Stimulated activated CD8-positive, alpha-beta memory T cell treated with anti-CD3 and anti-CD28 coated beads, Interleukin-4, amount 100 ng/mL, for 4 hours (primary cell): Measurements from ENCODE around the gene ST8SIA1.

ENCODE experiments used
- DNase-seq, 2 donors: peaks; one replicate each; pipeline ENCODE4 v3.0.0-alpha.2; 2020; ENCODE audit warnings: low read depth in 2 of 2, low spot score in 1 of 2

ST8SIA1 gene

GRCh38 chr12:22246217-22246846 is 88.2 kb downstream of the ST8SIA1 start:
- no peak for DNase-seq

GRCh38 chr12:22242726-22243125 is 91.8 kb downstream of the ST8SIA1 start:
- DNase-seq: no peak

- no peak for DNase-seq
Observed at GRCh38 chr12:22238211-22238610, 96.3 kb downstream of the ST8SIA1 start.

- DNase-seq: no peak
Observed at GRCh38 chr12:22234561-22234960, 99.9 kb downstream of the ST8SIA1 start.

- no peak for DNase-seq
Observed at GRCh38 chr12:22231836-22232235, 102.7 kb downstream of the ST8SIA1 start.

- no peak for DNase-seq
Observed at GRCh38 chr12:22231078-22231477, 103.4 kb downstream of the ST8SIA1 start.

GRCh38 chr12:22230280-22230794 is 104.2 kb downstream of the ST8SIA1 start:
- DNase-seq: no peak

GRCh38 chr12:22229652-22230279 is 104.7 kb downstream of the ST8SIA1 start:
- no peak for DNase-seq

- no peak for DNase-seq
Observed at GRCh38 chr12:22228022-22228875, 106.3 kb downstream of the ST8SIA1 start.

GRCh38 chr12:22223356-22223755 is 111.2 kb downstream of the ST8SIA1 start:
- DNase-seq: no peak

- DNase-seq: no peak
Observed at GRCh38 chr12:22217556-22217955, 117.0 kb downstream of the ST8SIA1 start.

GRCh38 chr12:22215467-22216253 is 118.8 kb downstream of the ST8SIA1 start:
- no peak for DNase-seq

- DNase-seq: no peak
Observed at GRCh38 chr12:22211128-22211527, 123.4 kb downstream of the ST8SIA1 start.

- no peak for DNase-seq
Observed at GRCh38 chr12:22209422-22209821, 125.1 kb downstream of the ST8SIA1 start.

- DNase-seq: no peak
Observed at GRCh38 chr12:22206111-22206728, 128.3 kb downstream of the ST8SIA1 start.

GRCh38 chr12:22204391-22204790 is 130.1 kb downstream of the ST8SIA1 start:
- DNase-seq: no peak

GRCh38 chr12:22202847-22203246 is 131.7 kb downstream of the ST8SIA1 start:
- no peak for DNase-seq

GRCh38 chr12:22201101-22201500 is 133.4 kb downstream of the ST8SIA1 start:
- no peak for DNase-seq

GRCh38 chr12:22196236-22196635 is 138.3 kb downstream of the ST8SIA1 start:
- no peak for DNase-seq

- DNase-seq: no peak
Observed at GRCh38 chr12:22190969-22191368, 143.5 kb downstream of the ST8SIA1 start.

GRCh38 chr12:22188431-22188830 is 146.1 kb downstream of the ST8SIA1 start:
- no peak for DNase-seq
